Measurements from ENCODE around the gene ADAM12.

DNA sequence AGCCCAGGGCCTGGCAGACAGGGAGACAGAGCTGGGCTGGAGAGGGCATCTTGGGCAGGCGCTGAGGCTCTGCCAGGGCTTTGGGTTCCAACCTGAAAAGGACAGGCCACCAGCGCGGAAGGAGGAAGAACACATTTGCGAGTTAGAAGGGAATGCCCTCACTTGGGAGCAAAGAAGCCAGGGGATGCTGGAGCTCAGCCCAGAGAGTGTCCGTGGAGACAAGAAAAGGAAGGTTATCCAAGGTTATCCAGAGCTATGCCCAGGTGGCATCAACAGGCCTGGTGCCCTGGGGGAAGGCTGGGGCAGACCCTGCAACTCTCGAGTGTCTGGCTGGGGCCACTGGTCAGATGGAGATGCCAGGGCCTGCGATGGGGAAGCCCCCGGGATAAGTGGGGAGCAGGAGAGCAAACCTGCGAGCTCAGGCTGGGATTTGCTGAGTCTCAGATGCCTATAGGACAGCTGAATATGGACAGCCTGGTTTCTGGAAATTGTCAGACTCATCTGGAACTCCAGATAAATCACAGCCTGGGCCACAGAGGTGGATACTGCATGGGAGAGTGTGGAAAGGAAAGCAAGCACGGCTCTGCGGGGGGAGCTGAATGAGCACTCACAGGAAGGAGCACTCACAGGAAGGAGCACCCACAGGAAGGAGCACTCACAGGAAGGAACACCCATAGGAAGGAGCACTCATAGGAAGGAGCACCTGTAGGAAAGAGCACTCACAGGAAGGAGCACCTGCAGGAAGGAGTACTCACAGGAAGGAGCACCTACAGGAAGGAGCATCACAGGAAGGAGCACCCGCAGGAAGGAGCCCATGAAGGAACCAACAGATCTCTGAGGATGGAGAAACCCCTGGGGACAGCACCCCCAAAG is 152.1 kb downstream of the ADAM12 start:
- TF ChIP-seq POLR2AphosphoS5 (IDR thresholded peaks at IDR 0.05; ENCODE audit: low read depth, low read length): no peak
- TF ChIP-seq TAF1 (IDR thresholded peaks at IDR 0.05; ENCODE audit: borderline replicate concordance, low read depth, low read length): no peak
- TF ChIP-seq POLR2A (IDR thresholded peaks at IDR 0.05; ENCODE audit: low read depth, low read length): no peak
